Measurements from ENCODE around the gene ABCG4. TPM values are rescaled to one million over a fixed set of nuclear protein-coding genes. Genes with fewer than 3 reads are reported as not detected.

ABCG4 gene
- total and polyA plus RNA-seq, 9 of the 15 experiments (the other 6 are each of a cell fraction or from before 2014, with no cell fraction given), result 0.03 to 0.11 (median 0.07) TPM; not detected in 4

DNA sequence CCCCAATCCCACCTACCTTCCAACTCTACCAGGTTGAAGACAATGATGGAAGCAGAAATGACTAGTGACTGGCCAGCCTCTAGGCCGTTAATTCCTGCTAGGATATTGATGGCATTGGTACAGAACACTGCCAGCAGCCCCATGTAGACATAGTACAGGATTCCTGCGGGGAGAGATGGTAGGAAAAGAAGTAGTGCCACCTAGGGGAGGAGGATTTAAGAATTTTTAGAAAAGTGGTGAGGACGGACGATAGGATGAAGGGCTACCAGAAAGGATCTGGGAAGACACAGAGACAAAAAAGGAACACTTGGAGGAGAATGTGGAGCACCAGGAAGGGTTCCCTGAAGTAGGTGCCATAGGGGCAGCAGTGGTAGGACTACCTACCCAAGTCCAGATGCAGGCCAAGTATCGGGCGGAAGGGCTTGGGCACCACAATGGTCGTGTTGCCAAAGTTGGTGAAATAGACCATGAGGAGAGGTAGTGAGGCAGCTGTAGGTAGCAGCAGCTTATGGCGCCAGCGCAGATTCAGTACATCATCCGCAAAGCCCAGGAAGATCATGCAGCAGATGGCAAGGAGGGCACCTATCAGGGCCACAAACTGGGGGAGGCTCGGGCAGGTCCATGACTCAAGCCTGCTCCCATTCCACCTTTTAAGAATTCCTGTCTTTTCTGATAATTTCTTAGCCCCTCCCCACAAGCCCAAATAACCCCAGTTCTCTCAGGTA lies 48.4 kb upstream of the ABCG4 start (continued):
- TF ChIP-seq, protein P1, sequence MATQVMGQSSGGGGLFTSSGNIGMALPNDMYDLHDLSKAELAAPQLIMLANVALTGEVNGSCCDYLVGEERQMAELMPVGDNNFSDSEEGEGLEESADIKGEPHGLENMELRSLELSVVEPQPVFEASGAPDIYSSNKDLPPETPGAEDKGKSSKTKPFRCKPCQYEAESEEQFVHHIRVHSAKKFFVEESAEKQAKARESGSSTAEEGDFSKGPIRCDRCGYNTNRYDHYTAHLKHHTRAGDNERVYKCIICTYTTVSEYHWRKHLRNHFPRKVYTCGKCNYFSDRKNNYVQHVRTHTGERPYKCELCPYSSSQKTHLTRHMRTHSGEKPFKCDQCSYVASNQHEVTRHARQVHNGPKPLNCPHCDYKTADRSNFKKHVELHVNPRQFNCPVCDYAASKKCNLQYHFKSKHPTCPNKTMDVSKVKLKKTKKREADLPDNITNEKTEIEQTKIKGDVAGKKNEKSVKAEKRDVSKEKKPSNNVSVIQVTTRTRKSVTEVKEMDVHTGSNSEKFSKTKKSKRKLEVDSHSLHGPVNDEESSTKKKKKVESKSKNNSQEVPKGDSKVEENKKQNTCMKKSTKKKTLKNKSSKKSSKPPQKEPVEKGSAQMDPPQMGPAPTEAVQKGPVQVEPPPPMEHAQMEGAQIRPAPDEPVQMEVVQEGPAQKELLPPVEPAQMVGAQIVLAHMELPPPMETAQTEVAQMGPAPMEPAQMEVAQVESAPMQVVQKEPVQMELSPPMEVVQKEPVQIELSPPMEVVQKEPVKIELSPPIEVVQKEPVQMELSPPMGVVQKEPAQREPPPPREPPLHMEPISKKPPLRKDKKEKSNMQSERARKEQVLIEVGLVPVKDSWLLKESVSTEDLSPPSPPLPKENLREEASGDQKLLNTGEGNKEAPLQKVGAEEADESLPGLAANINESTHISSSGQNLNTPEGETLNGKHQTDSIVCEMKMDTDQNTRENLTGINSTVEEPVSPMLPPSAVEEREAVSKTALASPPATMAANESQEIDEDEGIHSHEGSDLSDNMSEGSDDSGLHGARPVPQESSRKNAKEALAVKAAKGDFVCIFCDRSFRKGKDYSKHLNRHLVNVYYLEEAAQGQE (IDR thresholded peaks at IDR 0.05; ENCODE audit: borderline replicate concordance), result peak; percentile 36; the same call in 1 of the 2 replicates
- TF ChIP-seq, protein P1 (CRISPR knock-in tag; IDR thresholded peaks at IDR 0.05; ENCODE audit: low read depth), result no peak
- TF ChIP-seq NR2C1 (IDR thresholded peaks at IDR 0.05), result peak; percentile 20; the same call in 1 of the 2 replicates
- TF ChIP-seq NR2C1 (tag; IDR thresholded peaks at IDR 0.05), result no peak
- no peak for TF ChIP-seq TGIF2 (CRISPR knock-in tag; IDR thresholded peaks at IDR 0.05)
- TF ChIP-seq NFIX (CRISPR knock-in tag; IDR thresholded peaks at IDR 0.05; ENCODE audit: low read depth), result no peak
- no peak for TF ChIP-seq KDM2B (CRISPR knock-in tag; IDR thresholded peaks at IDR 0.05)
- TF ChIP-seq FOXK2 (conservative IDR thresholded peaks at IDR 0.05 in 1 of 2, IDR thresholded peaks at IDR 0.05 in 1 of 2; ENCODE audit: low read depth in 2 of 2), result peak in 1 of 2 experiments; percentile 65; a peak in 2 of 4 replicates
- TF ChIP-seq CC2D1A (IDR thresholded peaks at IDR 0.05), result 0 out of 2 replicates have a peak, but pooled peaks have one; percentile 22
- TF ChIP-seq ZNF398 (CRISPR knock-in tag; IDR thresholded peaks at IDR 0.05), result no peak
- TF ChIP-seq DEAF1 (CRISPR knock-in tag; IDR thresholded peaks at IDR 0.05), result no peak
- TF ChIP-seq TBP (optimal IDR thresholded peaks at IDR 0.05; ENCODE audit: low read depth, low read length), result peak; percentile 19
- no peak for TF ChIP-seq MXI1 (IDR thresholded peaks at IDR 0.05; ENCODE audit: low read depth, low read length)
- no peak for TF ChIP-seq HNRNPLL (IDR thresholded peaks at IDR 0.05; ENCODE audit: low read depth, low read length, poor library complexity, severe bottlenecking)
- TF ChIP-seq, protein P2, sequence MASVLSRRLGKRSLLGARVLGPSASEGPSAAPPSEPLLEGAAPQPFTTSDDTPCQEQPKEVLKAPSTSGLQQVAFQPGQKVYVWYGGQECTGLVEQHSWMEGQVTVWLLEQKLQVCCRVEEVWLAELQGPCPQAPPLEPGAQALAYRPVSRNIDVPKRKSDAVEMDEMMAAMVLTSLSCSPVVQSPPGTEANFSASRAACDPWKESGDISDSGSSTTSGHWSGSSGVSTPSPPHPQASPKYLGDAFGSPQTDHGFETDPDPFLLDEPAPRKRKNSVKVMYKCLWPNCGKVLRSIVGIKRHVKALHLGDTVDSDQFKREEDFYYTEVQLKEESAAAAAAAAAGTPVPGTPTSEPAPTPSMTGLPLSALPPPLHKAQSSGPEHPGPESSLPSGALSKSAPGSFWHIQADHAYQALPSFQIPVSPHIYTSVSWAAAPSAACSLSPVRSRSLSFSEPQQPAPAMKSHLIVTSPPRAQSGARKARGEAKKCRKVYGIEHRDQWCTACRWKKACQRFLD (CRISPR knock-in tag; IDR thresholded peaks at IDR 0.05), result no peak
